HG03571 (cell line): ENCODE results near the gene IRGC.

Experiments
- ATAC-seq: cut with Tn5 transposase; IDR thresholded peaks from one replicate; pipeline ENCODE4 v1.9.1; 2021; ENCODE audit not compliant: unreplicated experiment

The IRGC gene

DNA sequence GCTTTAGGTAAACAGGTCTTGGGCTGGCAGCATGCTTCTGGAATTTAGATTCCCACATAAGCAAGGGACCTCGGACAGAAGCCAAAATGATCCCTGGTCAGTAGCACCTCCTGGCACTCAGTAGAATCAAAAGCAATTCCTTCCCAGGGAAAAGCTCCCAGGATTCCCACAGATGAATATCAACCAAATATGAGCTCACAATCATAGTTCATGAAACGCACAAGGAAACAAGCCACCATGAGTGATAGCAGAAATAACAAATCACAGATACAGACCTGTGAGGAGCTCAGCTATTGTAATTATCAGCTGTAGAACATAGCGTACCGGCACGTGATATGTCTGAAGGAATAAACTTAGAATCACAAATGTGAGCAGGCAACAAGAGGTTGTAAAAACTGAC lies 24.1 kb upstream of the IRGC start:
- no peak for ATAC-seq

DNA sequence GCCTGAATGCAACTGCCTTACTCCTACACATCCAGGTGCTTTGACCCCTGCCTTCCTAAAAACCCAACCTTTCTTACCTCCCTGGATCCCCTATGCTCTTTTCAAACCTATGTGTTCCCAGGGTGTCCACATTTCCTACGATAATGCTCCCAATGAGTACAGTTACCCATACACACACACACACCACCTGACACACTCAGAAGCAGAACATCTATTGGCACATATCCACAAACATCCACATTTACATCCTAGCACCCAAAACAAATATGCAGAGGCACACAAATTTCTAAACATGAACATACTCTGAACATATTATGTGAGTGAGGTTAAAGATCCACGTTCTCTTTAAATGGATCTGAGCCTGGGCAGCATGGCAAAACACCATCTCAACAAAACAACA lies 23.5 kb upstream of the IRGC start:
- no peak for ATAC-seq

GRCh38 chr19:43692877-43693276 lies 23.0 kb upstream of the IRGC start:
- no peak for ATAC-seq

DNA sequence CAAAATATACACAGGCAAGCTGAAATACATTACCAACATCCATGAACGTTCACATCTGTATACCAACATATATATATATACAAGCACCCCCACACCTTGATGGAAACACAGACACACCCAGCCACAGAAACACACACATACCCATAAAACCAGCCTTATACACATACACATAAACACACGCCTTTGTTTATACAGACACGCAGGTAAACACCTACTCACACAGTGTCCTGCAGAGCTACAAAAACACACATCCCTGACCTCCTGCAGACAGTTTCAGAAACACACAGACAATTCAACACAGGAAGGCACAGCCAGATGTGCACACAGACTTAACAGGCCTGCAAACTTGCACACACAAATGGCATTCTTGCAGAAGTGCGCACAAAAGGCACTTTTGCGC lies 21.3 kb upstream of the IRGC start:
- ATAC-seq = no peak

- ATAC-seq = no peak
These were observed 19.7 kb upstream of the IRGC start for GRCh38 chr19:43695985-43696704.

DNA sequence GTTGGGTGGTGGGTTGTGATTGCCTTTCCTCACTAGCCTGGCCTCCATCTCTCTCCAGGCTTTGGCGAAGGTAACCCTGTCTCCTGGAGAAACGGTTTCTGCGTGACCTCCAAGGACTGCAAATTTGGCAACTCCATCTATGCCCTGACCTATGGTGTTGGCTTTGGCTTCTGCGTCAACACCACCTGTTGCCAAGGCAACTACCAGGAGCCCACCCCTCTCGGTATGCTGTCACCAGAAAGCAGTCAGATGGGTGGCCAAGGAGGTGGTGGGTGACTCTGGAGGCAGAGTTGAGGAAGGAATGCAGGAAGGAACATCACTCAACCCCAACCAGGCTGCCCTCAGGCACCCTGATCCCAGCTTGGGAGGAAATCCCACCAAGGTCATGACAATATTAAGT lies 18.6 kb upstream of the IRGC start:
- ATAC-seq = no peak

- ATAC-seq = no peak
These were observed 16.1 kb upstream of the IRGC start for GRCh38 chr19:43699506-43700394.

- no peak for ATAC-seq
These were observed 15.4 kb upstream of the IRGC start for GRCh38 chr19:43700395-43701000.

DNA sequence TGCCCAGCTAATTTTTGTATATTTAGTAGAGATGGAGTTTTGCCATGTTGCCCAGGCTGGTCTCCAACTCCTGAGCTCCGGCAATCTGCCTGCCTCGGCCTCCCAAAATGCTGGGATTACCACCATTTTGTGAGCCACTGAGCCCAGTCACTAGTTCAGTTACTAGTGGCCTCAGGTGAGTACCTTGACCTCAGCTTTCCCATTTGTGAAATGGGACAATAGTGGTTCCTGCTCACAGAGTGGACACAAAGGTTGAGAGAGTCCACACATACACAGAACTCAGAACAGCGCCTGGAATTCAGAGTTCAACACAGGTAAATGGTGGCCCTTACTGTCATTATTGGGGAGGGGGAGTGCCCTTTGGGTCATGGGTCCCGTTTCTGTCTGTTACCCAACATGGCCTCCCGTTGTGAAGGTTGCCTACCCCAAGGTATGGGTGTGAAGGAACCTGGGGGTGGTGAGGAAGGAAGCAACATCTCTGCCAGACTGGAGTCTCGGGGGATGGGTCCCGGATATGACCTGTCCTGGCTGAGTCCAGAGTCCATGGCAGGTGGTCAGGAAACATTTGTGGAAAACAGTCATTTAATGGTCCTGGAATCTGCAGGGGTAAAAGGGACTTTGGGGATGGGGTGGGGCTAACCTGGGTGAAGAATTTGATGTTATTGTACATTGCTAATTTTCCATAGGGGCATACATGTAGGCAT lies 11.7 kb upstream of the IRGC start:
- no peak for ATAC-seq

DNA sequence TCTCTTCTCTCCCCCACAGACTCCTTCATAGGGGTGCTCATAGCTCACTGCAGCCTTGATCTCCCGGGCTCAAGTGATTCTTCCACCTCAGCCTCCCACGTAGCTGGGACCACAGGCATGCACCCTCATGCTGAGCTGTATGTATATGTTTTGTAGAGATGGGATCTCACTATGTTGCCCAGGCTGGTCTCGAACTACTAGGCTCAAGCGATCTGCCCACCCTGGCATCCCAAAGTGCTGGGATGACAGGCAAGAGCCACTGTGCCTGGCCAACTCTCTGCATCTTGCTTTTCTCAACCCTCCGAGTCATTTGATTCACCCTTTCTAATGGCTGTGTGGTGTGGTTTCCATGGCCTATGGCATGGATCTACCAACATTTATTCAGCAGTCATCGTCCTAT lies 10.1 kb upstream of the IRGC start:
- ATAC-seq = no peak

GRCh38 chr19:43707158-43707712 lies 8.6 kb upstream of the IRGC start:
- no peak for ATAC-seq

DNA sequence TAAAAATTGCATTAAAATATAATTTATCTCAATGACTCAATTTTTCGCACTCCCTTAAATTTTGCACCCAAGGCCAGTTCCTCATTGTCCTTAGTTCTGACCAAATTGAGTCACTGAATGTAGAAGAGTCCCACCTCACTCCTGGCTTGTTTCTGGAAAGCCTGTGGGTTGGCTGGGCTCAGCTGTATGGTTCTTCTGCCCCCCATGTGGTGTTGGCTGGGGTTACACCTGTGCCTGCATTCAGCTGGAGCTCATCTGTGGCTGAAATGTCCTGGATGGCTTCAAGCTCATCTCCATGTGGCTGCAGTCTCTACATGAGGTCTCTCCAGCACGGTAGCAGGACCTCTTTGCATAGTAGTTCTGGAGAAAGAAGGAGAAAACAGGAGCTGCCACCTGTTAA lies 7.2 kb upstream of the IRGC start:
- no peak for ATAC-seq

DNA sequence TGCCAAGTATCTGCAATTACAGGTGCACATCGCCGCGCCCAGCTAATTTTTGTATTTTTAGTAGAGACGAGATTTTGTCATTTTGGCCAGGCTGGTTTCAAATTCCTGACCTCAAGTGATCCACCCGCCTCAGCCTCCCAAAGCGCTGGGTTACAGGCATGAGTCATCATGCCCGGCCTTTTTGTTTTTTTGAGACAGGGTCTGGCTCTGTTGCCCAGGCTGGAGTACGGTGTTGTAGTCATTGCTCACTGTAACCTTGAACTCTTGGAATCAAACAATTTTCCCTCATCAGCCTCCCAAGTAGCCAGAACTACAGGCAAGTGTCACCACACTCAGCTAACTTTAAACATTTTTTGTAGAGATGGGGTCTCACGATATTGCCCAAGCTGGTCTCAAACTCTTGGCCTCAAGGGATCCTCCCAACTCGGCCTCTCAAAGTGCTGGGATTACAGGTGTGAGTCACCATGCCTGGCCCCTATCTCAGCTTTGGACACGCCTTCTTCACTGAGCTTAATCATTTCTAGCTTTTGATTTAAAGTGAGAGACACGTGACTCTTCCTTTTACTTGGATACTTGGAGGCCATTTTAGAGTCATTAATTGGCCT lies 4.0 kb upstream of the IRGC start:
- no peak for ATAC-seq

DNA sequence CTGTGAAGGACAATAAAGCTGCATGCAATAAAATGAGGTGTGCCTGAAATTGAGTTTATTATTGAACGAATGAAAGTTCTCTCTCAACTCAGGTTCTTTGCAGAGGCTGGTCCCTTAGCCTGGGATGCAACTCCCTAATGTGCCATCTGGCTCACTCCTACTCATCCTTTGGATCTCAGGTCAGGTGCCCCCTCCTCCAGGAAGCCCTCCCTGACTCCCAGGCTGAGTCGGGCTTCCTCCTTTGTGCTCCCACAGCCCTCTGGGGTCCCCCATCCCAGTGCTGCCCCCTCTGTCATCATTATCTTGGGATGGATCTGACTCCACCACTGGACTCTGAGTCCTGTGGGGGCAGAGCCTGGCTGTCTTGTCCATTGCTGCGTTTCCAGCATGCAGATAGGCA lies 2.7 kb upstream of the IRGC start:
- no peak for ATAC-seq

- ATAC-seq = no peak
These were observed 2.9 kb downstream of the IRGC start for GRCh38 chr19:43718627-43719377.

DNA sequence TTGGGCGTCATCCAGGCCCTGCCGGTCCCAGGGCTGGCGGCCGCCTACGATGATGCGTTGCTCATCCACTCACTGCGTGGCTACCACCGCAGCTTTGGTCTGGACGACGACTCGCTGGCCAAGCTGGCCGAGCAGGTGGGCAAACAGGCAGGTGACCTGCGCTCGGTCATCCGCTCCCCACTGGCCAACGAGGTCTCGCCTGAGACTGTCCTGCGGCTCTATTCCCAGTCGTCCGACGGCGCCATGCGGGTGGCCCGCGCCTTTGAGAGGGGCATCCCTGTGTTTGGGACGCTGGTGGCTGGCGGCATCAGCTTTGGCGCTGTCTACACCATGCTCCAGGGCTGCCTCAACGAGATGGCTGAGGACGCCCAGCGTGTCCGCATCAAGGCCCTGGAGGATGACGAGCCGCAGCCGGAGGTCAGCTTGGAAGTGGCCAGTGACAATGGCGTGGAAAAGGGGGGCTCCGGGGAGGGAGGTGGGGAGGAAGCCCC lies 3.5 kb downstream of the IRGC start:
- ATAC-seq = no peak

DNA sequence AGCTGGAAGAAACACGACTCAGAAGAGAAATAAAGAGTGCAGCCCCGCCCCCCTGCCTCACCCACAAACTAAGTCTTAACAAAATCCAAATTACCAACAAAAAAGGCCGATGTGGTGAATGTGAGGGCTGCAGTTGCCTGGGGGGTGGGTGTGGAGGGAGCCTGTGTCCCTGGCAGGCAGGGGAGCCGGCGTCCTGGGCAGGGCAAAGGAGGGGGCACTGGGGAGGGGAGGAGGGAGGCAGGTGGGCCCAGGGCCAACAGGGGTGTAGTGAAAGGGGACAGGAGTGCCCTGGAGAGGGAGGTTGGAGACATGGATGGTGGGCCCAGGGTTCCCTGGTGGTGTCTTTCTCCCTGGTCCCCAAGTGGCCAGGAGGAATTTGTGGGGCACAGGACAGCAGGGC lies 4.0 kb downstream of the IRGC start:
- ATAC-seq = no peak

DNA sequence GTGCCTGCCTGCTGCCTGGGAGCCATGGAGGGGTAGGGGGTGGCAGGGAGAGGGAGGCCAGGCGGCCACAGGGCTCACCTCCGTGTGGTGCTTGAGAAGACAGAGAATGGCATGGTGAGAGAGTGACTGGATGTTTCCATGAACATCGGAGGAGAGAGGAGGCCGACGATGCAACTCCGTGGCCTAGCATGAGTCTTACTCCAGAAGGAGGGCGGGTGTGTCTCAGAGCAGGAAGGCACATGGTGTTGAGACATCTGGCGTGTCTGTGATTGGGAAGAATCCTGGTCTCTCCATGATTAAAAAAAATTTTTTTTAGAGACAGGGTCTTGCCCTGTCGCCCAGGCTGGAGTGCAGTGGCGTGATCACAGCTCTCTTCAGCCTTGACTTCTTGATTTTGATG lies 5.1 kb downstream of the IRGC start:
- no peak for ATAC-seq

GRCh38 chr19:43721469-43722048 lies 5.7 kb downstream of the IRGC start:
- ATAC-seq = no peak
